ENCODE data around the gene PRELID1. TPM values are rescaled to one million over a fixed set of nuclear protein-coding genes. Genes with fewer than 3 reads are reported as not detected.

The PRELID1 gene
- polyA plus RNA-seq, 1 experiment: 135 TPM

- DNase-seq (ENCODE audit: low read depth, low spot score): no peak
- CTCF ChIA-PET: interaction anchor here (0.6 to 1.7 kb wide), 4 partner anchors 156 to 199 kb away, joined by 3 to 4 read pairs (median 3); no protein-coding TSS in a partner anchor
- no peak overlapping the region for H3K4me3 ChIP-seq (ENCODE audit: low read depth, low read length)
- no peak for TF ChIP-seq CTCF (IDR thresholded peaks at IDR 0.05; ENCODE audit: low read depth, low read length)
- POLR2A ChIA-PET: no interaction called here
- H3K9me3 ChIP-seq (ENCODE audit: control insufficient read depth, insufficient read depth, low read length): no peaks in the 10 kb centered on the region
- no peaks in the 10 kb centered on the region for H3K27me3 ChIP-seq (ENCODE audit: control insufficient read depth, insufficient read depth, low read length)
- H3K27ac ChIP-seq (ENCODE audit: low read depth, low read length): no peak overlapping the region
These were observed 32.5 kb upstream of the PRELID1 start for GRCh38 chr5:177271113-177271512.

GRCh38 chr5:177275883-177276282, 27.7 kb upstream of the PRELID1 start:
- Histone ChIP-seq H3K27me3 (ENCODE audit: control insufficient read depth, insufficient read depth, low read length) (no peaks in the 10 kb centered on the region), H3K9me3 (ENCODE audit: control insufficient read depth, insufficient read depth, low read length) (no peaks in the 10 kb centered on the region), H3K4me3 (ENCODE audit: low read depth, low read length) (no peak overlapping the region), H3K27ac (ENCODE audit: low read depth, low read length) (no peak overlapping the region)
- ChIA-PET POLR2A (no interaction called here), CTCF (no interaction called here)
- TF ChIP-seq CTCF (IDR thresholded peaks at IDR 0.05; ENCODE audit: low read depth, low read length): no peak
- DNase-seq (ENCODE audit: low read depth, low spot score): no peak

- DNase-seq (ENCODE audit: low read depth, low spot score): no peak
- no peak overlapping the region for H3K27ac ChIP-seq (ENCODE audit: low read depth, low read length)
- no peaks in the 10 kb centered on the region for H3K9me3 ChIP-seq (ENCODE audit: control insufficient read depth, insufficient read depth, low read length)
- ChIA-PET CTCF (interaction anchor here (1.5 kb wide), 1 partner anchor 112 kb away, joined by 4 read pairs; no protein-coding TSS in a partner anchor), POLR2A (no interaction called here)
- H3K27me3 ChIP-seq (ENCODE audit: control insufficient read depth, insufficient read depth, low read length): no peaks in the 10 kb centered on the region
- no peak overlapping the region for H3K4me3 ChIP-seq (ENCODE audit: low read depth, low read length)
- no peak for TF ChIP-seq CTCF (IDR thresholded peaks at IDR 0.05; ENCODE audit: low read depth, low read length)
These were observed 26.7 kb upstream of the PRELID1 start for GRCh38 chr5:177276886-177277285.

GRCh38 chr5:177288191-177288590, 15.4 kb upstream of the PRELID1 start:
- H3K9me3 ChIP-seq (ENCODE audit: control insufficient read depth, insufficient read depth, low read length): no peaks in the 10 kb centered on the region
- no peak overlapping the region for H3K27ac ChIP-seq (ENCODE audit: low read depth, low read length)
- ChIA-PET POLR2A (no interaction called here), CTCF (no interaction called here)
- TF ChIP-seq CTCF (IDR thresholded peaks at IDR 0.05; ENCODE audit: low read depth, low read length): no peak
- no peak for DNase-seq (ENCODE audit: low read depth, low spot score)
- no peaks in the 10 kb centered on the region for H3K27me3 ChIP-seq (ENCODE audit: control insufficient read depth, insufficient read depth, low read length)
- no peak overlapping the region for H3K4me3 ChIP-seq (ENCODE audit: low read depth, low read length)

- no peaks in the 10 kb centered on the region for H3K9me3 ChIP-seq (ENCODE audit: control insufficient read depth, insufficient read depth, low read length)
- no peak overlapping the region for H3K4me3 ChIP-seq (ENCODE audit: low read depth, low read length)
- POLR2A ChIA-PET: no interaction called here
- no peaks in the 10 kb centered on the region for H3K27me3 ChIP-seq (ENCODE audit: control insufficient read depth, insufficient read depth, low read length)
- TF ChIP-seq CTCF (IDR thresholded peaks at IDR 0.05; ENCODE audit: low read depth, low read length): no peak
- no peak overlapping the region for H3K27ac ChIP-seq (ENCODE audit: low read depth, low read length)
- CTCF ChIA-PET: no interaction called here
- no peak for DNase-seq (ENCODE audit: low read depth, low spot score)
These were observed 12.6 kb upstream of the PRELID1 start for GRCh38 chr5:177290816-177291596.

Measured in AG04450 (cell line).